Natural killer cell (primary cell): ENCODE measurements around the gene SRGAP3. TPM values are rescaled to one million over a fixed set of nuclear protein-coding genes. Genes with fewer than 3 reads are reported as not detected.
A peak's percentile ranks its signal among the peaks of the same experiment; 100 is the strongest.

ENCODE experiments used
- ATAC-seq, 3 donors: fragments of 150-1000 bp in 2 of 3; fragments of 200-7000 bp in 1 of 3; cut with Tn5 transposase; 1 replicate in 1 of 3; 2 replicates in 2 of 3; pipeline ENCODE4 v1.10.0; 2021; ENCODE audit warnings: mild to moderate bottlenecking in 2 of 3, moderate library complexity in 2 of 3
- DNase-seq, 2 donors: peaks; one replicate each; pipeline versions ENCODE4 v3.0.0 to v3.0.0-alpha.2; 2013 to 2021; ENCODE audit warnings: mixed read lengths in 1 of 2
- H3K27ac ChIP-seq: one replicate; pipeline ENCODE4 v1.5.1; 2013; ENCODE audit warnings: mild to moderate bottlenecking, low read length
- H3K27me3 ChIP-seq: one replicate; pipeline ENCODE4 v1.6.1; 2013; ENCODE audit warnings: low read length; ENCODE audit not compliant: control insufficient read depth, insufficient read depth
- H3K36me3 ChIP-seq: one replicate; pipeline ENCODE4 v1.6.1; 2013; ENCODE audit warnings: low read length; ENCODE audit not compliant: control insufficient read depth, insufficient read depth
- H3K4me1 ChIP-seq: one replicate; pipeline ENCODE4 v1.6.1; 2013; ENCODE audit warnings: low read length; ENCODE audit not compliant: control insufficient read depth, insufficient read depth
- H3K4me3 ChIP-seq: one replicate; pipeline ENCODE4 v1.5.1; 2013; ENCODE audit warnings: low read length
- H3K9me3 ChIP-seq: one replicate; pipeline ENCODE4 v1.6.1; 2013; ENCODE audit warnings: low read length; ENCODE audit not compliant: control insufficient read depth, insufficient read depth
- H3K27ac Mint-ChIP-seq, 2 donors: one replicate each; pipeline ENCODE4 v1.8.0; 2022; ENCODE audit warnings: mild to moderate bottlenecking in 2 of 2, mixed read lengths in 2 of 2, moderate library complexity in 1 of 2
- H3K27me3 Mint-ChIP-seq, 2 donors: one replicate each; pipeline ENCODE4 v1.8.0; 2022; ENCODE audit warnings: low read depth in 2 of 2, mixed read lengths in 2 of 2
- H3K36me3 Mint-ChIP-seq: one replicate; pipeline ENCODE4 v1.8.0; 2022; ENCODE audit warnings: mixed read lengths
- H3K4me1 Mint-ChIP-seq, 2 donors: one replicate each; pipeline ENCODE4 v1.8.0; 2022; ENCODE audit warnings: mixed read lengths in 2 of 2
- H3K4me3 Mint-ChIP-seq: one replicate; pipeline ENCODE4 v1.8.0; 2022; ENCODE audit warnings: mild to moderate bottlenecking, moderate library complexity, mixed read lengths
- H3K9me3 Mint-ChIP-seq, 2 donors: one replicate each; pipeline ENCODE4 v1.8.0; 2022; ENCODE audit warnings: mixed read lengths in 2 of 2
- WGBS: methylation state at CpG from one replicate; pipeline ENCODE4 v1.1.7; 2013; ENCODE audit warnings: missing lambda C conversion rate; ENCODE audit not compliant: insufficient coverage; 5-methylcytosine and 5-hydroxymethylcytosine counted together
- intact Hi-C: fragments of 100-400 bp; cut with micrococcal nuclease; formaldehyde crosslinking; loops from one replicate; pipeline ENCODE4 v1.14.2; 2022
- total RNA-seq, 4 donors: library from RNA; stranded (reverse); fragments of 120-200 nt in 1 of 4; gene quantifications; one replicate each; pipeline versions ENCODE4 v1.2.3 to v1.2.4, GENCODE V29; 2013 to 2022
- TF ChIP-seq, protein P1 (sequence below): fragments of 200-600 bp; IDR thresholded peaks from one replicate; pipeline ENCODE4 v1.8.0; 2022; ENCODE audit warnings: antibody characterized with exemption

SRGAP3 gene
- total RNA-seq, 3 donors from 2014 or later (not counting 1 experiment from before 2014, with no cell fraction given), result 2.5 to 14.9 (median 3.0) TPM

DNA sequence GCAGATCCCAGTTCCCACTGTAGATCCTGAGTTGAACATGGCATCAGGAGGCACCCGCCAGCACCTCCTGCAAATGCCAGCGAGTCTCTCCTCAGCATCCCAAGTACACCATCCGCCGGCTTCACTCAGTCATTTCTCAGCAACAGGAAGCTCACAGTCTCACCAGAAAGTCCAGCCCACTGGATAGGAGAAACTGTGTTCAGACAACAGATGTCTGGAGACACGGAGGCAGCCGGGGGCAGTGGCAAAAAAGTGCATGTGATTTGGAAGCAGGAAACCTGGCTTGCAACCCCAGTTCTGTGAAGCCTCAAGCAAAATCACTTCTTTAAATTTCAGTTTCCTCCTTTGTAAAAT is 68.7 kb downstream of the SRGAP3 start:
- Mint-ChIP-seq H3K9me3 (no peaks in the 10 kb centered on the region), H3K27ac (peak overlapping the region; percentile 69 to 72), H3K27me3 (no peaks in the 10 kb centered on the region), H3K4me1 (peaks cover 33 to 37% of the 10 kb centered on the region in 2 donors), H3K36me3 (no peaks in the 10 kb centered on the region), H3K4me3 (peak overlapping the region; percentile 78)
- no peaks in the 10 kb centered on the region for H3K27me3 ChIP-seq
- intact Hi-C loops, result no loop called here
- H3K27ac ChIP-seq, result no peak overlapping the region
- peak in 1 of 3 donors; percentile 30 for ATAC-seq
- H3K4me1 ChIP-seq, result peaks cover 38% of the 10 kb centered on the region
- no peaks in the 10 kb centered on the region for H3K36me3 ChIP-seq
- peak in 1 of 2 donors; percentile 23 for DNase-seq
- WGBS, result 28% methylated on average over 6 of the region's 6 CpGs
- TF ChIP-seq, protein P1, sequence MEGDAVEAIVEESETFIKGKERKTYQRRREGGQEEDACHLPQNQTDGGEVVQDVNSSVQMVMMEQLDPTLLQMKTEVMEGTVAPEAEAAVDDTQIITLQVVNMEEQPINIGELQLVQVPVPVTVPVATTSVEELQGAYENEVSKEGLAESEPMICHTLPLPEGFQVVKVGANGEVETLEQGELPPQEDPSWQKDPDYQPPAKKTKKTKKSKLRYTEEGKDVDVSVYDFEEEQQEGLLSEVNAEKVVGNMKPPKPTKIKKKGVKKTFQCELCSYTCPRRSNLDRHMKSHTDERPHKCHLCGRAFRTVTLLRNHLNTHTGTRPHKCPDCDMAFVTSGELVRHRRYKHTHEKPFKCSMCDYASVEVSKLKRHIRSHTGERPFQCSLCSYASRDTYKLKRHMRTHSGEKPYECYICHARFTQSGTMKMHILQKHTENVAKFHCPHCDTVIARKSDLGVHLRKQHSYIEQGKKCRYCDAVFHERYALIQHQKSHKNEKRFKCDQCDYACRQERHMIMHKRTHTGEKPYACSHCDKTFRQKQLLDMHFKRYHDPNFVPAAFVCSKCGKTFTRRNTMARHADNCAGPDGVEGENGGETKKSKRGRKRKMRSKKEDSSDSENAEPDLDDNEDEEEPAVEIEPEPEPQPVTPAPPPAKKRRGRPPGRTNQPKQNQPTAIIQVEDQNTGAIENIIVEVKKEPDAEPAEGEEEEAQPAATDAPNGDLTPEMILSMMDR, result no peak
- no peak overlapping the region for H3K4me3 ChIP-seq
- no peaks in the 10 kb centered on the region for H3K9me3 ChIP-seq

DNA sequence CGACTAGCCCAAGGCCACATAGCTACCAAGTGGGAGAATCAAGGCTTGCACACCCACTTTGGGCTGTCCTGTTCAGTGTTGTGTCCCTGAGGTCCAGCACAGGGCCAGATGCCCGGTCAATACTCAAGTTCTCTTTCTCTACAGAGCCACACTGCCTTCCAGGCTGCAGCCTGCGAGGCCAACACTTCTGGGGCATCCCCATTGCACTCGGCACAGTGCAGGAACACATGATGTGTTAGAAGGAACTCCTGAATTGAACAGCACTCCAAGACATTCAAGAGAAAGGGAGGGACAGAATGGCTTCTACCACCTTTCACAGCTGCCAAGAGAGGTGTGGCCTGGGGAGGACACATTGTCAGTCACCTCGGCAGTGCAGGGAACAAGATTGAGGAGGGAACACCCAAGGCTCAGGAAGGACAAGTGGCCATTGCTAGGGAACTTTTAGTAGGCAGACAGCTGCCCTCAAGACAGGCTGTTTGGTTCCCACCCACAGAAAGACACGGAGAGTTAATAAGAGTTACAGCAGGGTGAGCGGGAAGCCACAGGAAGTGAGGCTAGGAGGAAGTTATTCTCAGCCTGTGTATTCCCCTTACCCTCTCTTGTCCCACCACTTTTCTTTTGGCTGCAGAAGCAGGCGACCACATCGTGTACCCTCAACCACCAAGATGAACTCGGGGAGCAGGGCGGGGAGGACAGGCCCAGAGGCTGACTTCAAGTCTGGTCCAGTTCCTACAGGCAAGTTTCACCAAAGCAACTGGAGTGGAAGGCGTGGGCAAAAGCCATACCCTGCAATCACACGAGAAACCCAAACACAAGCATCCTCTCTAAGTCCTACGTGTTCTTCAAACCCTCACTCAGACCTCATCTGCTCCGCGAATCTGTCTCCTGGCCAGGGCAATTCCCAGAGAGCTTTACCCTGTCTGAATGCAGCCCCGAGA is 69.4 kb downstream of the SRGAP3 start:
- H3K9me3 ChIP-seq, result no peaks in the 10 kb centered on the region
- H3K4me3 ChIP-seq, result no peak overlapping the region
- Mint-ChIP-seq H3K36me3 (no peaks in the 10 kb centered on the region), H3K4me1 (peaks cover 33 to 37% of the 10 kb centered on the region in 2 donors), H3K27me3 (no peaks in the 10 kb centered on the region), H3K27ac (peak overlapping the region; percentile 69 to 72), H3K4me3 (peak overlapping the region; percentile 78), H3K9me3 (no peaks in the 10 kb centered on the region)
- H3K4me1 ChIP-seq, result peaks cover 38% of the 10 kb centered on the region
- DNase-seq, result peak in 1 of 2 donors; percentile 34
- peak; percentile 29 to 71 (median 56) for ATAC-seq
- TF ChIP-seq, protein P1, result no peak
- H3K27me3 ChIP-seq, result no peaks in the 10 kb centered on the region
- intact Hi-C loops, result no loop called here
- WGBS, result 29% methylated on average over 17 of the region's 17 CpGs
- H3K36me3 ChIP-seq, result no peaks in the 10 kb centered on the region
- no peak overlapping the region for H3K27ac ChIP-seq

DNA sequence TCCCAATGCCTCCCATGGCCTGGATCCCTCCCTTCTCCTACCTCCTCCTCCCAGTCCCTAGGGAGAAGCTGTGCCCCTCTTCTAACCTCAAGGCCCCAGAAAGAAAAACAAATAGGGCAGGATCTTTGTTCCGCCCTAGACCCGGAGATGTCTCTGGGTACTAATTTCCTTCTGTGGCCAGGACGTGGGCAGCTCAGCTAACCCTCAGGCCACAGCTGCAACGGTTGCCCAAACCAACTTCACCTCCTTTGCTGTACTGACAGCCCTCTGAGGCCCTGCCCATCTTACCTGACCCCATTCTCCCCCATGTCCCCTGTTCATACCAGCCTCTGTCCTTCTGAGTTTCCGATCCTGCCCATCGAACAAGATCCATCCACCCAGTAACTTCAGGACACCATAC is 70.7 kb downstream of the SRGAP3 start:
- no peaks in the 10 kb centered on the region for H3K36me3 ChIP-seq
- intact Hi-C loops, result no loop called here
- no peaks in the 10 kb centered on the region for H3K27me3 ChIP-seq
- no peak overlapping the region for H3K4me3 ChIP-seq
- Mint-ChIP-seq H3K27me3 (peaks cover 0 to 8% of the 10 kb centered on the region in 2 donors), H3K4me1 (peaks cover 39 to 44% of the 10 kb centered on the region in 2 donors), H3K4me3 (peak overlapping the region; percentile 78), H3K9me3 (no peaks in the 10 kb centered on the region), H3K27ac (peak overlapping the region; percentile 7 to 63), H3K36me3 (no peaks in the 10 kb centered on the region)
- ATAC-seq (peak in 2 of 3 donors; percentile 35 to 45), DNase-seq (no peak)
- H3K9me3 ChIP-seq, result no peaks in the 10 kb centered on the region
- WGBS, result 23% methylated on average over 6 of the region's 6 CpGs
- H3K4me1 ChIP-seq, result peaks cover 41% of the 10 kb centered on the region
- TF ChIP-seq, protein P1, result no peak
- no peak overlapping the region for H3K27ac ChIP-seq
